Transverse colon (tissue), 4 donors: Measurements from ENCODE around the gene PM20D2. TPM values are rescaled to one million over a fixed set of nuclear protein-coding genes. Genes with fewer than 3 reads are reported as not detected.
"Not testable (repeated sequence)": the region's sequence is repeated elsewhere in the genome, so short reads cannot be mapped to it uniquely, and the experiment has no call there.

Source experiments
- DNase-seq: peaks from one replicate; pipeline ENCODE4 v3.0.0-alpha.2; 2019
- H3K27ac ChIP-seq, 4 donors: fragments of 200-600 bp; sonication (generic); 2 replicates each; pipeline ENCODE4 v1.5.1; 2016 to 2018; ENCODE audit warnings: inconsistent platforms in 4 of 4
- H3K27me3 ChIP-seq: fragments of 200-600 bp; sonication (generic); 2 replicates; pipeline ENCODE4 v1.5.1; 2017; ENCODE audit warnings: inconsistent platforms
- H3K36me3 ChIP-seq, 4 donors: fragments of 200-600 bp; sonication (generic); 2 replicates each; pipeline ENCODE4 v1.5.1; 2017 to 2019; ENCODE audit warnings: inconsistent platforms in 4 of 4
- H3K4me1 ChIP-seq, 4 donors: fragments of 200-600 bp; sonication (generic); 2 replicates each; pipeline ENCODE4 v1.5.1; 2017 to 2020; ENCODE audit warnings: inconsistent platforms in 4 of 4
- H3K4me3 ChIP-seq, 4 donors: fragments of 200-600 bp; sonication (generic); 1 replicate in 1 of 4; 2 replicates in 3 of 4; pipeline versions ENCODE4 v1.5.1 to v1.6.1; 2017 to 2019; ENCODE audit warnings: inconsistent platforms in 4 of 4
- H3K9me3 ChIP-seq, 2 donors: fragments of 200-600 bp; sonication (generic); 2 replicates each; pipeline ENCODE4 v1.5.1; 2017 to 2019; ENCODE audit warnings: inconsistent platforms in 2 of 2
- EP300 ChIP-seq: sonication (generic); formaldehyde crosslinking; IDR thresholded peaks from one replicate; pipeline ENCODE4 v1.6.1; 2017; ENCODE audit warnings: antibody characterized with exemption, low read depth
- POLR2A ChIP-seq: fragments of 450-650 bp; IDR thresholded peaks from one replicate; pipeline ENCODE4 v1.6.1; 2016; ENCODE audit warnings: antibody characterized with exemption, mild to moderate bottlenecking, moderate library complexity
- POLR2AphosphoS5 ChIP-seq, 3 donors: sonication (generic); formaldehyde crosslinking; IDR thresholded peaks; one replicate each; pipeline ENCODE4 v1.6.1; 2016; ENCODE audit warnings: antibody characterized with exemption in 3 of 3
- WGBS, 2 donors: methylation state at CpG; one replicate each; pipeline ENCODE4 v1.1.5; 2018; ENCODE audit warnings: low coverage in 1 of 2; 5-methylcytosine and 5-hydroxymethylcytosine counted together
- in situ Hi-C, 4 donors: fragments of 200-750 bp; cut with MboI; loops; one replicate each; pipeline versions ENCODE4 v1.15.0 to v1.15.1; 2017; ENCODE audit warnings: low sequenced_read_pairs in 3 of 4, low pct_ligation_motif_present in 1 of 4, low pct_unique_long_range_greater_than_20kb in 1 of 4
- intact Hi-C: fragments of 100-400 bp; cut with DNase I; formaldehyde crosslinking; loops from one replicate; pipeline ENCODE4 v1.15.1; 2023; ENCODE audit warnings: low total_unique reads
- total RNA-seq, 4 donors: library from RNA; depleted of rRNA; stranded (reverse); fragments of >200 nt; gene quantifications; one replicate each; pipeline ENCODE4 v1.1.0, GENCODE V29; 2016
- TF ChIP-seq, protein P1 (sequence below), 5 experiments: fragments of 200-600 bp in 3 of 5; fragments of 450-650 bp in 2 of 5; sonication (generic) in 3 of 5; IDR thresholded peaks; 1 replicate in 2 of 5; 2 replicates in 3 of 5; pipeline ENCODE4 v1.5.1; 2016 to 2017; ENCODE audit warnings: antibody characterized with exemption in 5 of 5, inconsistent platforms in 3 of 5, mild to moderate bottlenecking in 2 of 5, moderate library complexity in 1 of 5

PM20D2 gene
- total RNA-seq, 4 donors from 2014 or later = 3.7 to 16.4 (median 12.4) TPM

DNA sequence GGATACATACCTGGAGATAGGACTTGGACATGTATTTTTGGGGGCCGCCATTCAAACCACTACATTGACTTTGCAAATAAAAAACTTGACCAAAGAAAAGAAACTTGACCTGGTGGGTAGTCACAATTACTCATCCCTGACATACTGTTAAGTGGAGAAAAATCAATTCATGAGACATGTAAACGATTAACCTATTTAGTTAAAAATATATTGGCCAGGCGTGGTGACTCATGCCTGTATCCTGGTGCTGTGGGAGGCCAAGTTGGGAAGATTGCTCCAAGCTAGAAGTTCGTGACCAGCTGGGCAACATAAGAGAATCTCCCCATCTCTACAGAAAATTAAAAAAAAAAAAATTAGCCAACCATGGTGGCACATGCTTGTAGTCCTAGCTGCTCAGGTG lies 25.5 kb upstream of the PM20D2 start:
- H3K9me3 ChIP-seq = no peaks in the 10 kb centered on the region
- H3K4me3 ChIP-seq = no peak overlapping the region
- H3K27ac ChIP-seq = no peak overlapping the region
- in situ Hi-C loops = loop anchor here in 3 of 4 donors (10.0 to 25.0 kb wide), 3 partner anchors 117 to 242 kb away; partner anchors contain the start of gene UBE2J1 (in 1 of the 3)
- TF ChIP-seq, protein P1, sequence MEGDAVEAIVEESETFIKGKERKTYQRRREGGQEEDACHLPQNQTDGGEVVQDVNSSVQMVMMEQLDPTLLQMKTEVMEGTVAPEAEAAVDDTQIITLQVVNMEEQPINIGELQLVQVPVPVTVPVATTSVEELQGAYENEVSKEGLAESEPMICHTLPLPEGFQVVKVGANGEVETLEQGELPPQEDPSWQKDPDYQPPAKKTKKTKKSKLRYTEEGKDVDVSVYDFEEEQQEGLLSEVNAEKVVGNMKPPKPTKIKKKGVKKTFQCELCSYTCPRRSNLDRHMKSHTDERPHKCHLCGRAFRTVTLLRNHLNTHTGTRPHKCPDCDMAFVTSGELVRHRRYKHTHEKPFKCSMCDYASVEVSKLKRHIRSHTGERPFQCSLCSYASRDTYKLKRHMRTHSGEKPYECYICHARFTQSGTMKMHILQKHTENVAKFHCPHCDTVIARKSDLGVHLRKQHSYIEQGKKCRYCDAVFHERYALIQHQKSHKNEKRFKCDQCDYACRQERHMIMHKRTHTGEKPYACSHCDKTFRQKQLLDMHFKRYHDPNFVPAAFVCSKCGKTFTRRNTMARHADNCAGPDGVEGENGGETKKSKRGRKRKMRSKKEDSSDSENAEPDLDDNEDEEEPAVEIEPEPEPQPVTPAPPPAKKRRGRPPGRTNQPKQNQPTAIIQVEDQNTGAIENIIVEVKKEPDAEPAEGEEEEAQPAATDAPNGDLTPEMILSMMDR (IDR thresholded peaks at IDR 0.05) = no peak
- TF ChIP-seq POLR2AphosphoS5 (IDR thresholded peaks at IDR 0.05) = no peak
- no peak for TF ChIP-seq EP300
- no peak for TF ChIP-seq POLR2A
- peaks cover 2 to 23% (median 5%) of the 10 kb centered on the region in 4 donors for H3K4me1 ChIP-seq
- no peak for DNase-seq
- WGBS, 2 donors = 20 to 77% methylated on average over 1 to 4 of the region's 4 CpGs
- intact Hi-C loops = loop anchor here (5.0 kb wide), 1 partner anchor 122 kb away; no protein-coding TSS in a partner anchor
- H3K36me3 ChIP-seq = no peaks in the 10 kb centered on the region
- peaks cover 8% of the 10 kb centered on the region for H3K27me3 ChIP-seq

DNA sequence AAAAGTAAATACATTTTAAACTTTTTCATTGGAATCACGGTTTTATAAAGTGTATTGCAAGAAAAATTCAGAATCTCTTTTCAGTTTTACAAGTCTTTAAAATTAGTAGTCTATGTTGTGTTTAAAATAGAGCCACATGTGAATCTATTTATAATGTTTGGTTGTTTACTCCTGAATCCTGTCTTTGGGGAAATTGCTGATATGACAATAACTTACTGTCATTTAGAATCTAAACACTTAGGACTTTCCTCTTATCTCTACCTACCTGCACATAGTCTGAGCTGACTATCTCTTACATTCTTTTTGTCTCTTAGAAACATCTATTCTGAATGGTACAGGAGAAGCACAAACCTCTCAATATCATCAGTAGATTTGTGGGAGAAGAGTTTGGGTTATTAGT lies 23.9 kb upstream of the PM20D2 start:
- Histone ChIP-seq H3K4me1 (peaks cover 2 to 20% (median 4%) of the 10 kb centered on the region in 4 donors), H3K4me3 (no peak overlapping the region), H3K36me3 (no peaks in the 10 kb centered on the region), H3K27ac (no peak overlapping the region), H3K27me3 (peaks cover 3% of the 10 kb centered on the region), H3K9me3 (no peaks in the 10 kb centered on the region)
- in situ Hi-C loops = loop anchor here in 3 of 4 donors (10.0 to 25.0 kb wide), 3 partner anchors 115 to 240 kb away; partner anchors contain the start of gene UBE2J1 (in 1 of the 3)
- TF ChIP-seq, protein P1 (IDR thresholded peaks at IDR 0.05) = no peak
- TF ChIP-seq POLR2AphosphoS5 (IDR thresholded peaks at IDR 0.05) (no peak), EP300 (no peak), POLR2A (no peak)
- DNase-seq = no peak
- intact Hi-C loops = loop anchor here (5.0 kb wide), 1 partner anchor 120 kb away; no protein-coding TSS in a partner anchor
- 50 to 58% methylated on average over 1 of the region's 1 CpG for WGBS, 2 donors

DNA sequence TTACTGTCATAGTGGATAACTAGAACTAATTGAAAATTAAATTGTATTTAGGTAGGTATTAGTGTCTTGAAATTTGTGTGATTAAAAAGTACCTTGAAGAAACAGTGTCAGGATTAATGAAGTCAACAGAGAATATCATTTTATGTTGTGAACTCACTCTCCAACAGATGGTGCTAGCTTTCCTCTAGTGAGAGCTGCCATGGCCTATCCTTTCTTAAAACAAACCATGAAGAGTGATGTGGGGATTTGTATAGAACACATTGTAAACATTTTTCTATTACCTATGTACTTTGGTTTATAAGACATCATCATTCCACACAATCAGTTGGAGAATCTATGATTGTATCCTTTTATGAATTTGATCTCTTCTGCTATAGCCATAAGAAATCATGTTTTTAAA lies 23.2 kb upstream of the PM20D2 start:
- no peak for DNase-seq
- H3K4me3 ChIP-seq = no peak overlapping the region
- H3K27ac ChIP-seq = no peak overlapping the region
- H3K9me3 ChIP-seq = no peaks in the 10 kb centered on the region
- intact Hi-C loops = loop anchor here (5.0 kb wide), 1 partner anchor 120 kb away; no protein-coding TSS in a partner anchor
- H3K36me3 ChIP-seq = no peaks in the 10 kb centered on the region
- H3K4me1 ChIP-seq = peaks cover 0 to 16% (median 3%) of the 10 kb centered on the region in 4 donors
- in situ Hi-C loops = loop anchor here in 3 of 4 donors (10.0 to 25.0 kb wide), 3 partner anchors 115 to 240 kb away; partner anchors contain the start of gene UBE2J1 (in 1 of the 3)
- peaks cover 3% of the 10 kb centered on the region for H3K27me3 ChIP-seq
- TF ChIP-seq EP300 = no peak
- TF ChIP-seq, protein P1 (IDR thresholded peaks at IDR 0.05) = peak in 4 of 5 experiments; percentile 39 to 51 (median 46)

DNA sequence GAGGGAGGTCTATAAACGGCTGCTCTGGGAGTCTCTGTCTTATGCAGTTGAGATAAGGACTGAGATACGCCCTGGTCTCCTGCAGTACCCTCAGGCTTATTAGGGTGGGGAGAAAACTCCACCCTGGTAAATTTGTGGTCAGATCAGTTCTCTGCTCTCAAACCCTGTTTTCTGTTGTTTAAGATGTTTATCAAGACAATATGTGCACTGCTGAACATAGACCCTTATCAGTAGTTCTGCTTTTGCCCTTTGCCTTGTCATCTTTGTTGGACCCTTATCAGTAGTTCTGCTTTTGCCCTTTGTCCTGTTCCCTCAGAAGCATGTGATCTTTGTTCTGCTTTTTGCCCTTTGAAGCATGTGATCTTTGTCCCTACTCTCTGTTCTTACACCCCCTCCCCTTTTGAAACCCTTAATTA lies 17.6 kb upstream of the PM20D2 start:
- H3K4me1 ChIP-seq, H3K27ac ChIP-seq, H3K9me3 ChIP-seq, H3K4me3 ChIP-seq, H3K36me3 ChIP-seq, H3K27me3 ChIP-seq, intact Hi-C loops, DNase-seq: not testable (repeated sequence)
- 69 to 85% methylated on average over 2 of the region's 2 CpGs for WGBS, 2 donors
- in situ Hi-C loops = loop anchor here in 1 of 4 donors (10.0 kb wide), 1 partner anchor 117 kb away; no protein-coding TSS in a partner anchor

DNA sequence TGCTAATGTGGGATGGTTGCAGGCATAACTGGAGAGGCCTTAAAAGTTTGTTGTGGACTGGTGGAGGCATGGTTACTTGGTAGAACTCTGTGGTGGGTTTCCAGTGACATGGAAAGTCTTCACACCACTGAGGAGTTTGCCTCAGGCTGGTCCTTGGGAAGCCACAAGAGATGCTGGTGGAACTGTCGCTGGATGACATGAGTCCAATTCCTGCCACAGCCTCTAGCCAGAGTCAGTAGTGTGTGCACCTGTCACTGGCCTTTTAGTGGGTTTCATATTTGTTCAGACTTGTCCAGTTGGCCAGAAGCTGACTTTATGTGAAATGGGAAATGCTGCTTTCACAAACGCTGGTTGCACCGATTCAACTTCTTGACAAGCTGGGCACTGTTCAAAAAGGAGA lies 14.3 kb upstream of the PM20D2 start:
- no peak overlapping the region for H3K4me3 ChIP-seq
- in situ Hi-C loops (no loop called here), intact Hi-C loops (no loop called here)
- H3K36me3 ChIP-seq = no peaks in the 10 kb centered on the region
- H3K9me3 ChIP-seq = peaks cover 0 to 2% of the 10 kb centered on the region in 2 donors
- H3K27ac ChIP-seq = no peak overlapping the region
- WGBS, 2 donors = 89 to 100% methylated on average over 1 to 3 of the region's 3 CpGs
- H3K27me3 ChIP-seq = no peaks in the 10 kb centered on the region
- no peaks in the 10 kb centered on the region for H3K4me1 ChIP-seq
- TF ChIP-seq POLR2AphosphoS5 (IDR thresholded peaks at IDR 0.05) = no peak
- TF ChIP-seq, protein P1 (IDR thresholded peaks at IDR 0.05) = no peak
- no peak for TF ChIP-seq POLR2A
- no peak for TF ChIP-seq EP300
- no peak for DNase-seq
